DMS153 treated with DMSO at 0.1 percent for 48 hours (cell line): ENCODE results near the gene COPS3.
"Not testable (repeated sequence)": the region's sequence is repeated elsewhere in the genome, so short reads cannot be mapped to it uniquely, and the experiment has no call there.

Experiments used
- DNase-seq: peaks from one replicate; lab custom pipeline; 2025; ENCODE audit not compliant: unreplicated experiment; lab: John Stamatoyannopoulos, UW

Gene COPS3

DNA sequence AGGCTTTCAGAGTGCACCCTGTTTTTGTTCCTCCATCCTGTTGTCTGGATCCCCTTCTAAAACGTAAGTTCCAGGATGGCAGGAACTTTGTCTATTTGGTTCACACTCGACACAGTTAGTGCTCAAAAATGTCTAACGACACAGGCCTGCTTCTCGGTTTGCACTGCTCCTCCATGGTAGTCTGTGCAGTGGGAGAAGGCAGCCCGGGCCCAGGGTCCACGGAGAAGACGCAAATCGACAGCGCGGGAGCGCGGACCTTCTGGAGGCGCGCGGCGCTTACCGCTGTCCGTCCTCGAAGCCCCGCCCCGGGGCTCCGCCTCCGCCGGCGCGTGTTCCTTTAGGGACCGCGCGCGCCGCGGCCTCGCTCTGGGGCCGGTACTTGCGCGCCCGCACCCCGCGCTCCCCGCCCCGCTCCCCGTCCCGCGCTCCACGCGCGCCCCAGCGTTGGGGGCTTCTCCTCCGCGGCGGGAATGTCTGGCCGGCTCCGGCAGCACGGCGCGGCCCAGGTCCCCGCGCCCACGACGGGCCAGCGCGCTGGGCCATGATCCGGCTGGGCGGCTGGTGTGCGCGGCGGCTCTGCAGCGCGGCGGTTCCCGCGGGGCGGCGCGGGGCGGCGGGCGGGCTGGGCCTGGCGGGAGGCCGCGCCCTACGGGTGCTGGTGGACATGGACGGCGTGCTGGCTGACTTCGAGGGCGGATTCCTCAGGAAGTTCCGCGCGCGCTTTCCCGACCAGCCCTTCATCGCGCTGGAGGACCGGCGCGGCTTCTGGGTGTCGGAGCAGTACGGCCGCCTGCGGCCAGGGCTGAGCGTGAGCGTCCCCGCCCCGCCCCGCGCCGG, 22.2 kb upstream of the COPS3 start, which contains the start of gene NT5M:
Gene NT5M, plus strand, starts transcription at position 364 of the 837 bp plus-strand sequence. Its CDS starts 178 bp downstream, at position 542.
- DNase-seq = no peak

DNA sequence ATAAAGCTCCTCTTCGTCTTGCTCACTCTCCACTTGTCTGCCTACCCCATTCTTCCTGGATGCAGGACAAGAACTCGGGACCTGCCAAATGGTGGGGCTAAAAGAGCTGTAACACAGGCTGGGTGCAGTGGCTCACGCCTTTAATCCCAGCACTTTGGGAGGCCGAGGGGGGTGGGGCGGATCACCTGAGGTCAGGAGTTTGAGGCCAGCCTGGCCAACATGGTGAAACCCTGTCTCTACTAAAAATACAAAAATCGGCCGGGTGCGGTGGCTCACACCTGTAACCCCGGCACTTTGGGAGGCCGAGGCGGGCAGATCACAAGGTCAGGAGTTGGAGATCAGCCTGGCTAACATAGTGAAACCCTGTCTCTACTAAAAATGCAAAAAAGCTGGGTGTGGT, 20.6 kb upstream of the COPS3 start:
- not testable (repeated sequence) for DNase-seq

DNA sequence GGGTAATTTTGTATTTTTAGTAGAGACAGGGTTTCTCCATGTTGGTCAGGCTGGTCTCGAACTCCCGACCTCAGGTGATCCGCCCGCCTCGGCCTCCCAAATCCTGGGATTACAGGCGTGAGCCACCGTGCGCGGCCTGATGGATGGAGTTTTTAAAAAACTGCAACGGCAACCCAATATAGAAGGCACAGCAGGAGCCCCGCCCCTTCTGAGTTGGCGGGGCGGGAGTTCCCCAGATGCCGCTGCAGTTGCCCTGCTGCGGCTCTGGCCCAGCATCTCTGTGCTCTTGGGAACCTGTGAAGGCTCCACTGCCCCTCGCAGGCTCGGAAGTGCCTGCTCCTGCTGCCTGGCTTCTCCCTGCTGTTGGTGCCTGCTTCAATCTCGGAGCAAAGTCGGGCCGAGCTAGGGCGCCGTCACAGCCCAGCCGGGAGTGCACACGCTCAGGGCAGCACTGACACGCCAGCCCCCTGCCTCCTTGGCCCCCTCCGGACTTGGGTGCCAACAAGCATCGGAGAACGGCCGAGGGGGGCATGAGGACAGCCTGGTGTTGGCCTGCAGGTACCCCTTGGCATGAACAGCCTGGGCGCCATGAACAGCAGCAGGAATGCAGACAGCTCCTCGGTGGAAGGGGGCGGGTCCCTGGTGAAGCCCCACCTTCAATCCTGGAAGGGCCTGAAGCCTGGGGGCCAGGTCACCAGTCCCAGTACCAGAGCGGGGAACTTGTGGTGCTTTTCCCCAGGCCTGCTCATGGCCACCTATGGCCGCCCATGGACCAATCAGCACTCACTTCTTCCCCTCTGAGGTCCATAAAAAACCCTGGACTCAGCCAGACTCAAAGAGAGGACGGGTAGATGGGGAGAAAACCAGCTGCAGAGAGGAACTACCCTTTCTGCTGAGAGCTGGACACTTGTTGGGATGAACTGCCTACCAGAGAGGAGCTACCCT, 19.9 kb upstream of the COPS3 start:
- no peak for DNase-seq

DNA sequence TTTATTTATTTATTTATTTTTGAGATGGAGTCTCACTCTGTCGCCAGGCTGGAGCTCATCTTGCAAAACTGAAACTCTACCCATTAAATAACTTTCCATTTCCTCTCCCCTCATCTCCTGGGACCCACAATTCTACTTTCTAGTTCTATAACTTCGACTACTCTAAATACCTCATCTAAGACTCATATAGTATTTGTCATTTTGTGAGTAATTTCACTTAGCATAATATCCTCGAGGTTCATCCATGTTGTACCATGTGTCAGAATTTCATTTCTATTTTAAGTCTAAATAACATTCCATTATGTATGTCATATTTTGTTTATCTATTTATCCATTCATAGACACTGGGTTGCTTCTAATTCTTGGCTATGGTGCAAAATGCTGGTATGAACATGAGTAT, 17.1 kb upstream of the COPS3 start:
- no peak for DNase-seq

DNA sequence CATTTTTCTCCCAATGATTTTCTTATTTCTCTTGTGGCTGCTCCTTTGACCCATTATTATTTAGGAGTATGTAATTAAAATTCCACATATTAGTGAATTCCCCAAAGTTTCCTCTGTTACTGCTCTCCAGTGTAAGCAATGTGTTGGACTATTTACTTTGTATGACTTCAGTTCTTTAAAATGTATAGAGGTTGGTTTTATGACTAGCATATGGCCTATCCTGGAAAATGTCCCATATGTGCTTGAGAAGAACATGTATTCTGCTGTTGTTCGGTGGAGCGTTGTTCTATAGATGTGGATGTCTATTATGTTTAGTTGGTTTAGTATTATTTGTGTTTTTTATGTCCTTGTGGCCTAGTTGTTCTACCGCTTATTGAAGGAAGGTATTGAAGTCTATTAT, 16.2 kb upstream of the COPS3 start:
- DNase-seq = no peak

DNA sequence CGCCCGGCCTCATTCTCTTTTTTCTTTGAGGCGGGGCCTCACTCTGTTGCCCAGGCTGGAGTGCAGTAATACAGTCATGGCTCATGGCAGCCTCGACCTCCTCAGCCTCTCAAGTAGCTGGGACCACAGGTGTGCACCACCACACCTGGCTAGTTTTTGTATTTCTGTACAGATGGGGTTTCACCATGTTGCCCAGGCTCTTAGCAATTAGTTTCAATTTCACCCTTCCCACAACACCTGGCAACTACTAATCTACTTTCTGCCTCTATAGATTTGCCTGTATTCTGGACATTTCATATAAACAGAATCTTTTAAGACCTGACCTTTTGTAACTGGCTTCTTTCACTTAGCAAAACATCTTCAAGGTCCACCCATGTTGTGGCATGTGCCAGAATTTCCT, 14.1 kb upstream of the COPS3 start:
- no peak for DNase-seq

DNA sequence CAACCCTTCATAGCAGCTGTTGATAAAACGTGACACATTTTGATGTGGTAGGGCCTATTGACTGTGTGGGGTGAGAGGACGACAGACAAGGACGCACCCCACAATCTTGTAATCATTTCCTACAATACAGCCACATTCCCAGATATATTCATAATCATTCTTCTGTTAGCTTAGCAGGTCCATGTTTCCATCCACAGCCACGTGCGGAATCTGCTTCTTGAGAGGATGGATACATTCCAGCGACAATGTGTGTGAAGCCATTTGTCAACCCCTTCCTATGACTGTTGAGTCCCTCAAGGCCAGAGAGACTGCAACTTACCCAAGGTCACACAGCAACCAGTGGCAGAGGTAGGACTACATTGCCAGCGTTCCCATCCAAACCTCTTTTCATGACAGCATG, 8.7 kb upstream of the COPS3 start:
- no peak for DNase-seq

DNA sequence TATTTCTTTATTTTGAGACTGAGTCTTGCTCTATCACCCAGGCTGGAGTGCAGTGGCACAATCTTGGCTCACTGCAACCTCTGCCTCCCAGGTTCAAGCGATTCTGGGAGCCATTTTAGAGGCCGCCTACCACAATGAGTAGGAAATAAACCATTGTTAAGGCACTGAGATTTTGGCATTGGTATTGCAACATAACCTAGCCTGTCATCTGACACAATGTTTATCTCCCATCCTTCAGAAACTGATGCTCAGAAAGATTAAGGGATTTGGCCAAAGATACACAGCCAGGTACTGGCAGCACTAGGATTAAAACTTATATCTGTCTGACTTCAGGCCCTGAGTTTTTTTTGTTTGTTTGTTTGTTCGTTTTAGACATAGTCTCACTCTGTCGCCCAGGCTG, 8.0 kb upstream of the COPS3 start:
- DNase-seq = no peak

DNA sequence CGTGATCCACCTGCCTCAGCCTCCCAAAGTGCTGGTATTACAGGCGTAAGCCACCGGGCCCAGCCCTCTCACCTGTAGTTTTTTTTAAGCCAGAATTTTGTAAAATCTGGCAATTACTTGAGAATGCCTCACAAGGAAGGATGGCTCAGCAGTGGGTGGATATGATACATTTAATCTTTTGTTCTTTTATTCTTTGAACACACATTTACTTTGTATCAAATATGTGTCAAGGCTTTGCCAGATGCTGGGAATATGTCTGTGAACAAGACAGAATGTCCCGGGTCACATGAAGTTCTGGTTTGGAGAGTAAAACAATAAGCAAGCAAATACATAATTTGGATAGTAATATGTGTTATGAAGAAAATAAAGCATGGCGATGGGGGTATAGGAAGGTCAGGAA, 4.9 kb upstream of the COPS3 start:
- no peak for DNase-seq

DNA sequence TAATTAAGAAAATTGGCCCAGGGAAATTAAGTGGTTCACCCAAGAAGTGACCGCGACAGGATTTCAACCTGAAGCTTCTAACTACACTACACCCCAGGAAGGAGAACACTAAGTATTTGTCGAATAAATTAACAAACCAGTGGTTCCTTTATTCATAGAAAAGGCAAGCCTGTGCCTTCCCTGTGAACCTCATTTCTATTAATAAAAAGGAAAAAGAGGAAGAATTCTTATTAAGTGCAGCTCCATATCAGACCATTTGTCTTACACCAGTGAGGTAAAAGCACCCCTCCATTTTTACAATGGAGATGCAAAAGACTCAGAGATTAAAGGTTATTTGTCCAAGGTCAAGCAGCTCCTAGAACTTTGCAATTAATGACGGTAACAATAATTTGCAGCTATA, 1.7 kb downstream of the COPS3 start:
- DNase-seq = no peak

DNA sequence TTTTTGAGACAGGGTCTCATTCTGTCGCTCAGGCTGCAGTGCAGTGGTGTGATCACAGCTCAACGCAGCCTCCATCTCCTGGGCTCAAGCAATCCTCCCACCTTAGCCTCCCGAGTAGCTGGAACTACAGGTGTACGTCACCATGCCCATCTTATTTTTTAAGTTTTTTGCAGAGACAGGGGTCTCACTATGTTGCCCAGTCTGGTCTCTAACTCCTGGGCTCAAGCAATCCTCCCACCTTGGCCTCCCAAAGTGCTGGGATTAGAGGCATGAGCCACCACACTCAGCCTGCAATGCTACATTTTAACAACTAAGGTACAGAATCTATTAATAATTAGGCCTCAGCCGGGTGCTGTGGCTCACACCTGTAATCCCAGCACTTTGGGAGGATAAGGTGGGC, 3.6 kb downstream of the COPS3 start:
- DNase-seq = not testable (repeated sequence)

DNA sequence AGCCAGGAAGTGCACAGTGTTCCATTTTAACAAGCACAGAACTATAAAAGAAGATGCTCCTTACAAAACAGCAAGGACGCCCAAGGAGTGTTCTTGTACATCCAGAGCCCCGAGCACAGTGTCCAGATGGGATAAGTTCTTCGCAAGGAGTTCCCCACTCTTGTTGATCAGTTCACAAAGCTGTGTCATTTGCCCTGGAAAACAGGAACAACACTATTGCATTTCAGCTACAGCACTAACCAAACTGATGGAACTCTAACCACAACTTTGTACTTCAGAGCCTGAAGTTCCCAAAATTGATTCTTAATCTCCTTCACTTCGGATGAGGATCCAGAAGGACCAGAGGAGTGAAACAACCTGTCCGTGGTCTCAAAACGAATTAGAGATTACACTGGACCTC, 5.1 kb downstream of the COPS3 start:
- no peak for DNase-seq

DNA sequence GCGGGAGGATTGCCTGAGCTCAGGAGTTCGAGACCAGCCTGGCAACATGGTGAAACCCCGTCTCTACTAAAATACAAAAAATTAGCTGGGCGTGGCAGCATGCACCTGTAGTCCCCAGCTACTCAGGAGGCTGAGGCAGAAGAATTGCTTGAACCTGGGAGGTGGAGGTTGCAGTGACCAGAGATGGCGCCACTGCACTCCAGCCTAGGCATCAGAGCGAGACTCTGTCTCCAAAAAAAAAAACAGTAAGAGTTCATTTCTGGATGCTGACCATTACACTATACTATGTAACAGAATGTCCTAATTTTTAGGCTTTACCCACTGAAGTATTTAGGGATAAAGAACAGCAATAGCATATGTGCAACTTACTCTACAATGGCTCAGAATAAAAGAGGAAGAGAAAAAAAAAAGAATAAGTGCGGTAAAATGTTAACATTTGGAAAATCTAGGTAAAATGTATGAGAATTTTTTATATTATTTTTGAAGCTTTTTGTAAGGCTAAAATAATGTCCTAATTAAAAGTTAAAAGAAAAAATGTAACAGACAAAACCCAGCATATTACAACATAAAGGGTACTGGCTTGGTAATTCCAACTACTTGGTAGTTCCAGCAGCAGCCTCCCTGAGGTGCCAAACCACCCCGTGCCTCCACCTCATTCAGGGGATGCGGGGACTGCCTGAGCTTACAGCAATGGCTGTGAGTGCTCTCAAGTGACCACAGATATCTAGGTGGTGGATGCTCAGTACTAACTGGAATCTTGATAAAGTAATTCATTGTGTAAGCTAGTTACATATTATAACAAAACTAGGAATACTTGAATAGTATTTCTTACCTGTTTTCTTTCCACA, 10.9 kb downstream of the COPS3 start:
- no peak for DNase-seq

DNA sequence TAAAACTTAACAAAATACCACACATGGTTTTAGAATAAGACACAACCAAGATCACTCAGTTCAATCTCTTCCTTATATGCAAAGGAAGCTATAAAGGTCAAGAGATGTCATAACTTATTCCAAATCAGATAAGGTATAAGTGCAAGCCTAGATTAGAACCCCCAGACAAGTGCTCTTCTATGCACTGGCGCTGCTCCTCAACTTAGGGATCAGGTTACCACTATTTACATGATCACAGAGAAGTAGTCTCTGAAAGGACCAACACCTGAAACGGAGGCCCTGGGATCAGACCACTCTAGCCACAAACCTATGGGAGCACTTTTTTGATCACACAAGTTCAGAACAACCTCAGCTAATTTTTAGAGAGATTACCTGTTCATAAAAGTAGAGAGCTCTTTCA, 16.6 kb downstream of the COPS3 start:
- DNase-seq = no peak

DNA sequence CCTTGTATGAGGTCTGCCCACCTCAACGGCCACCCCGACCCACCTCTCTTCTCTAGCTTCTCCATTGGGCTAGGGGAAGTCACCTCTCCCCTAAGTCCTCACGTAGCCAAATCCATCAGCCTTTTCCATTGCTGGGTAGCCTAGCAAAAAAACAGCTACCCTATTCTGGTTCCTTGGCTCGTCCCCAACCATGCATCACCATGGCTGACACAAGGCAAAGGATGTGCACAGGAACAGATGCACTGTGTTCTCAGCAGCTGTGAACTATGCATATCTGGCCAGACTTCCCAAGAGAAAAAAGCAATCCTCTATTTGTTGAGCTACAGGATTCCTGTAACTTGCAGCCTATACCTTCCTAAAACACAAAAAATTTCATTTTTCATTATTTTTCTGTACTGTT, 22.0 kb downstream of the COPS3 start:
- no peak for DNase-seq

DNA sequence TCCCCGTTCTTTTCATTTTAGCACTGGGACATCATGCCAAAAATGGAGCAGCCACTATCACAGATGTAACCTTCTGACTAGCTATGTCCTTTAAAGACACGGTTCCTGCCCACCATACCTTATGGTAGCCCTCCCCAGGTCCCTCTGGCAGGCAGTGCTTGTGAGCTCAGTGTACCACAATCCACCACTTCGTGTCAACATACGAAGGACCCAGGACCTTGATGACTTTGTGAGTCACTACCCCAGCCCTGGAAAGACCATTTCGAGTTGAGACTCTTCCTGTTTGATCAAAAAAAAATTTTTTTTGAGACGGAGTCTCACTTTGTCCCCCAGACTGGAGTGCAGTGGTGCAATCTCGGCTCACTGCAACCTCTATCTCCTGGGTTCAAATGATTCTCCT, 23.0 kb downstream of the COPS3 start:
- DNase-seq = no peak

DNA sequence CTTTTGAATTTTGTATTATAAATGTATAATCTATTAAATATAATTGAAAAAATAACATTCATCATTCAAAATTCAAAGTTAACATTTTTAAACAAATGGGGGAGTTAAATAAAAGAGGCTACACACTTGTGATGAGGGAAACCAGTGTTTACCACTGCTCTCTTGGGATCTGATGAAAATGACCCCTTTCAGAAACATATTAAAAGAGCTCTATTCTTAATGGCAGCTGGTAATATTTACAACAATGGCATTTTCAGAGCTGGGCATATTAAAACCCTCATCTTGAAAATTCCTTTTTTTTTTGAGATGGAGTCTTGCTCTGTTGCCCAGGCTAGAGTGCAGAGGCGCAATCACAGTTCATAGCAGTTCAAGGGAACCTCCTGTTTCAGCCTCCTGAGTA, 24.7 kb downstream of the COPS3 start:
- DNase-seq = no peak

DNA sequence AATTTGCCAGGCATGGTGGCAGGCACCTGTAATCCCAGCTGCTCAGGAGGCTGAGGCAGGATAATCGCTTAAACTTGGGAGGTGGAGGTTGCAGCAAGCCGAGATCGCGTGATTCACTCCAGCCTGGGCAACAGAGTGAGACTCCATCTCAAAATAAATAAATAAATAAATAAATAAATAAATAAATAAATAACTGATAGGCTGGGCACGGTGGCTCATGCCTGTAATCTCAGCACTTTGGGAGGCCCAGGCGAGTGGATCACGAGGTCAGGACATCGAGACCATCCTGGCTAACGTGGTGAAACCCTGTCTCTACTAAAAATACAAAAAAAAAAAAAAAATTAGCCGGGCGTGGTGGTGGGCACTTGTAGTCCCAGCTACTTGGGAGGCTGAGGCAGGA, 25.4 kb downstream of the COPS3 start:
- not testable (repeated sequence) for DNase-seq

DNA sequence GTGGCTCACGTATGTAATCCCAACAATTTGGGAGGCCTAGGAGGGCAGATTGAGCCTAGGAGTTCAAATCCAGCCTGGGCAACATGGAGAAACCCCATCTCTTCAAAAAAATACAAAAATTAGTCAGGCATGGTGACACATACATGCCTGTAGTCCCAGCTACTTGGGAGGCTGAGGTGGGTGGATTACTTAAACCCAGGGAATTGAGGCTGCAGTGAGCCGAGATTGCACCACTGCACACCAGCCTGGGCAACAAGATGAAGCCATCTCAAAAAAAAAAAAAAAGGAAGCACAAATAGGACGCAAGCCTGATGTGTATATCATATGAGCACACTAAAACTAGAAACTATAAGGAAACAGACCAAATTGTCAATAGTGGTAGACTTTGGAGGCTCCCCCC, 27.0 kb downstream of the COPS3 start:
- DNase-seq = no peak

DNA sequence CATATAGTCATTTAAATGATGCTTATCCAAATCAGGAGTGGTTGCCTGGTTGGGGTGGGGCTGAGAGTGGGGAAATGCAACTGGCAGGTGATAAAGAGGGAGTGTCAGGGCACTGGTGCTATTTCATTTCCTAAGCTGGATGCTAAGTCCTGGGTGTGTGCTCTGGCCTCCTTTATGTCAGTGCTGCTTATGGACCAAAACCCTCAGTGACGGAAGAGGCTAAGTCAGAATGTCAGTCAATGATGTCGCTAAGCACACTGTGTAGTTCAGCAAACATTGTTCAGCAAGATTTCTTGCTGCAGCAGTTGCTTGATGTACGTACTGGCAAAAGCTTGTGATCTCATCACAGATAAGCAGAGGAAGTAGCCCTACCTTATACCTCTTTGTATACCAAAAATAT, 27.6 kb downstream of the COPS3 start:
- DNase-seq = no peak

DNA sequence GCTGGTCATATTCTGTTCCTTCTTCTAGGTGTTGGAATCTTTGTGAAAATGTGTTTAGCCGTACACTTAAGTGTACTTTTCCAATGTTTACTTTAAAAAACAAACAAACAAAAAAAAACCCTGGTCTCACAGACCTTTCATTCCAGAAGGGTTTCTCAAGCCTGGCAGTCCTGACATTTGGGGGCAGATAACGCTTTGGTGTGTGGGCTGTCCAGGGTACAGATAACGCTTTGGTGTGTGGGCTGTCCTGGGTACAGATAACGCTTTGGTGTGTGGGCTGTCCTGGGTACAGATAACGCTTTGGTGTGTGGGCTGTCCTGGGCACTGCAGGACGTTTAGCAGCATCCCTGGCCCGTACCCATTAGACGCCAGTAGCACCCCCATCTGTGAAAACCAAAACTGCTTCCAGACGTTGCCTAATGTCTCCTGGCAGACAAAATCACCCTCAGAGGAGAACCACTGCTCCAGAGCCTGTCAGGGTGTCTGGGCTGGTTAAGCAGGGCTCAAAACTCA, 28.8 kb downstream of the COPS3 start:
- DNase-seq = no peak
